ENCODE results near the gene ATP2A3.

Gene ATP2A3

GRCh38 chr17:3955673-3955988 is 8.6 kb downstream of the ATP2A3 start:
- Histone ChIP-seq H4K20me1 (ENCODE audit: insufficient read depth, low read length, poor library complexity, severe bottlenecking) (peaks cover 72% of the 10 kb centered on the region), H3K9me2 (replicated peaks; ENCODE audit: low read depth, low read length) (no peaks in the 10 kb centered on the region), H2AFZ (ENCODE audit: low read length) (no peak overlapping the region), H3K36me3 (ENCODE audit: insufficient read depth, low read length) (peaks cover 30% of the 10 kb centered on the region; the same call in 1 of the 2 replicates), H3F3A (ENCODE audit: low read depth) (no peaks in the 10 kb centered on the region), H3K9ac (ENCODE audit: low read depth, low read length, poor library complexity, severe bottlenecking) (no peak overlapping the region), H3K4me1 (ENCODE audit: insufficient read depth, low read length, poor library complexity, severe bottlenecking) (peaks cover 33% of the 10 kb centered on the region), H3K79me2 (ENCODE audit: insufficient read depth, low read length) (peaks cover 77% of the 10 kb centered on the region), H3K9me3 (ENCODE audit: insufficient read depth, low read depth, low read length) (no peaks in the 10 kb centered on the region), H3K27me3 (ENCODE audit: insufficient read depth, low read length, poor library complexity, severe bottlenecking) (no peaks in the 10 kb centered on the region), H3K4me2 (ENCODE audit: low read depth, low read length, poor library complexity, severe bottlenecking) (no peak overlapping the region), H3K4me3 (ENCODE audit: low read length, poor library complexity, severe bottlenecking) (no peak overlapping the region)
- TF ChIP-seq, protein P1, sequence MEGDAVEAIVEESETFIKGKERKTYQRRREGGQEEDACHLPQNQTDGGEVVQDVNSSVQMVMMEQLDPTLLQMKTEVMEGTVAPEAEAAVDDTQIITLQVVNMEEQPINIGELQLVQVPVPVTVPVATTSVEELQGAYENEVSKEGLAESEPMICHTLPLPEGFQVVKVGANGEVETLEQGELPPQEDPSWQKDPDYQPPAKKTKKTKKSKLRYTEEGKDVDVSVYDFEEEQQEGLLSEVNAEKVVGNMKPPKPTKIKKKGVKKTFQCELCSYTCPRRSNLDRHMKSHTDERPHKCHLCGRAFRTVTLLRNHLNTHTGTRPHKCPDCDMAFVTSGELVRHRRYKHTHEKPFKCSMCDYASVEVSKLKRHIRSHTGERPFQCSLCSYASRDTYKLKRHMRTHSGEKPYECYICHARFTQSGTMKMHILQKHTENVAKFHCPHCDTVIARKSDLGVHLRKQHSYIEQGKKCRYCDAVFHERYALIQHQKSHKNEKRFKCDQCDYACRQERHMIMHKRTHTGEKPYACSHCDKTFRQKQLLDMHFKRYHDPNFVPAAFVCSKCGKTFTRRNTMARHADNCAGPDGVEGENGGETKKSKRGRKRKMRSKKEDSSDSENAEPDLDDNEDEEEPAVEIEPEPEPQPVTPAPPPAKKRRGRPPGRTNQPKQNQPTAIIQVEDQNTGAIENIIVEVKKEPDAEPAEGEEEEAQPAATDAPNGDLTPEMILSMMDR (conservative IDR thresholded peaks at IDR 0.05; ENCODE audit: low read length): no peak
- no peak for TF ChIP-seq EZH2phosphoT487 (IDR thresholded peaks at IDR 0.05; ENCODE audit: borderline replicate concordance)

GRCh38 chr17:3954976-3955672 is 9.1 kb downstream of the ATP2A3 start:
- Histone ChIP-seq H3K36me3 (ENCODE audit: insufficient read depth, low read length) (peaks cover 35% of the 10 kb centered on the region; the same call in 1 of the 2 replicates), H2AFZ (ENCODE audit: low read length) (no peak overlapping the region), H3K27me3 (ENCODE audit: insufficient read depth, low read length, poor library complexity, severe bottlenecking) (no peaks in the 10 kb centered on the region), H3K4me2 (ENCODE audit: low read depth, low read length, poor library complexity, severe bottlenecking) (no peak overlapping the region), H4K20me1 (ENCODE audit: insufficient read depth, low read length, poor library complexity, severe bottlenecking) (peaks cover 67% of the 10 kb centered on the region), H3K9me3 (ENCODE audit: insufficient read depth, low read depth, low read length) (no peaks in the 10 kb centered on the region), H3K4me3 (ENCODE audit: low read length, poor library complexity, severe bottlenecking) (no peak overlapping the region), H3F3A (ENCODE audit: low read depth) (no peaks in the 10 kb centered on the region), H3K79me2 (ENCODE audit: insufficient read depth, low read length) (peaks cover 72% of the 10 kb centered on the region), H3K4me1 (ENCODE audit: insufficient read depth, low read length, poor library complexity, severe bottlenecking) (peaks cover 28% of the 10 kb centered on the region), H3K9me2 (replicated peaks; ENCODE audit: low read depth, low read length) (no peaks in the 10 kb centered on the region), H3K9ac (ENCODE audit: low read depth, low read length, poor library complexity, severe bottlenecking) (no peak overlapping the region)
- TF ChIP-seq EZH2phosphoT487 (IDR thresholded peaks at IDR 0.05; ENCODE audit: borderline replicate concordance): no peak
- TF ChIP-seq, protein P1 (conservative IDR thresholded peaks at IDR 0.05; ENCODE audit: low read length): no peak

GRCh38 chr17:3954086-3954485 is 10.2 kb downstream of the ATP2A3 start:
- Histone ChIP-seq H3K27me3 (ENCODE audit: insufficient read depth, low read length, poor library complexity, severe bottlenecking) (no peaks in the 10 kb centered on the region), H3K79me2 (ENCODE audit: insufficient read depth, low read length) (peaks cover 62% of the 10 kb centered on the region), H3K4me1 (ENCODE audit: insufficient read depth, low read length, poor library complexity, severe bottlenecking) (peaks cover 17% of the 10 kb centered on the region), H3K36me3 (ENCODE audit: insufficient read depth, low read length) (peaks cover 44% of the 10 kb centered on the region; the same call in 1 of the 2 replicates), H4K20me1 (ENCODE audit: insufficient read depth, low read length, poor library complexity, severe bottlenecking) (peaks cover 56% of the 10 kb centered on the region), H3K9me3 (ENCODE audit: insufficient read depth, low read depth, low read length) (no peaks in the 10 kb centered on the region), H3K4me3 (ENCODE audit: low read length, poor library complexity, severe bottlenecking) (no peak overlapping the region), H3K9me2 (replicated peaks; ENCODE audit: low read depth, low read length) (no peaks in the 10 kb centered on the region), H3K9ac (ENCODE audit: low read depth, low read length, poor library complexity, severe bottlenecking) (no peak overlapping the region), H3F3A (ENCODE audit: low read depth) (no peaks in the 10 kb centered on the region), H3K4me2 (ENCODE audit: low read depth, low read length, poor library complexity, severe bottlenecking) (no peak overlapping the region), H2AFZ (ENCODE audit: low read length) (no peak overlapping the region)
- no peak for TF ChIP-seq EZH2phosphoT487 (IDR thresholded peaks at IDR 0.05; ENCODE audit: borderline replicate concordance)
- TF ChIP-seq, protein P1 (conservative IDR thresholded peaks at IDR 0.05; ENCODE audit: low read length): no peak
